GM18499 (cell line): ENCODE data around the gene DPH1.

Experiments used
- ATAC-seq: cut with Tn5 transposase; IDR thresholded peaks from one replicate; pipeline ENCODE4 v1.9.1; 2021; ENCODE audit warnings: moderate number of reproducible peaks; ENCODE audit not compliant: insufficient read depth, unreplicated experiment

Gene DPH1

GRCh38 chr17:2074919-2075318 is 45.0 kb downstream of the DPH1 start:
- ATAC-seq: no peak

- ATAC-seq: no peak
Measured at GRCh38 chr17:2075336-2076086, 45.6 kb downstream of the DPH1 start.

GRCh38 chr17:2076087-2076984 is 46.4 kb downstream of the DPH1 start:
- ATAC-seq: no peak

- no peak for ATAC-seq
Measured at GRCh38 chr17:2077040-2077439, 47.1 kb downstream of the DPH1 start.

- no peak for ATAC-seq
Measured at GRCh38 chr17:2081564-2081963, 51.6 kb downstream of the DPH1 start.

- ATAC-seq: no peak
Measured at GRCh38 chr17:2082003-2082781, 52.2 kb downstream of the DPH1 start.

GRCh38 chr17:2083613-2084035 is 53.7 kb downstream of the DPH1 start:
- ATAC-seq: no peak

- ATAC-seq: no peak
Measured at GRCh38 chr17:2084036-2084765, 54.2 kb downstream of the DPH1 start.

- ATAC-seq: no peak
Measured at GRCh38 chr17:2084766-2085647, 55.1 kb downstream of the DPH1 start.

- ATAC-seq: no peak
Measured at GRCh38 chr17:2085648-2085949, 55.6 kb downstream of the DPH1 start.

- ATAC-seq: no peak
Measured at GRCh38 chr17:2086306-2086705, 56.4 kb downstream of the DPH1 start.

GRCh38 chr17:2087597-2088211 is 57.8 kb downstream of the DPH1 start:
- no peak for ATAC-seq

- ATAC-seq: no peak
Measured at GRCh38 chr17:2089021-2089422, 59.1 kb downstream of the DPH1 start.

GRCh38 chr17:2090210-2090641 is 60.3 kb downstream of the DPH1 start:
- ATAC-seq: no peak

- no peak for ATAC-seq
Measured at GRCh38 chr17:2090804-2091534, 61.0 kb downstream of the DPH1 start.

- ATAC-seq: no peak
Measured at GRCh38 chr17:2092253-2092652, 62.3 kb downstream of the DPH1 start.

- no peak for ATAC-seq
Measured at GRCh38 chr17:2093349-2093748, 63.4 kb downstream of the DPH1 start.
